Measurements from ENCODE around the gene ARTN. TPM values are rescaled to one million over a fixed set of nuclear protein-coding genes. Genes with fewer than 3 reads are reported as not detected.

ARTN gene
- total RNA-seq, 1 experiment from 2014 or later, result not detected

- DNase-seq (ENCODE audit: low read depth), result no peak
- in situ Hi-C loops (cut with HindIII; ENCODE audit: low pct_unique_long_range_greater_than_20kb, low sequenced_read_pairs), result no loop called here
Observed at GRCh38 chr1:43914576-43915525, 18.8 kb upstream of the ARTN start.

GRCh38 chr1:43919906-43920305, 13.7 kb upstream of the ARTN start:
- in situ Hi-C loops (cut with HindIII; ENCODE audit: low pct_unique_long_range_greater_than_20kb, low sequenced_read_pairs), result no loop called here
- DNase-seq (ENCODE audit: low read depth), result no peak

DNA sequence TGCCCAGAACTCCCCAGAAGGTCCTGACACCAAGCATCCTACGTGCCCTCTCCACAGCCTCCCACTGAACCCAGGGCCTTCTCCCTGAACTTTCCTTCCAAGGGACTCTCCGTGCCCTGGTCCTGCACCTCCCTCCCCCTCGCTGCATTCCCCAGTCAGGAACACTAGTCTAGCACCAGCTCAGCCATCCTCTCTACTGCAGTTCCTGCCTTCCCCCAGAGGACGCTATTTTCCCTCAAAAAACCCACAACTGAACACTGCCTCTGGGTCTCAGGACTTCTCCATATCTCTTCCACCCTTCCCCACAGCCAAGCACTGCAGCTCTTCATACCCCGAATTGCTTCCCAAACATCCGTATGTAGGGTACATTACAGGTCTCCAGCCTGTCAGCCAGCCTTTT, 12.6 kb upstream of the ARTN start:
- in situ Hi-C loops (cut with HindIII; ENCODE audit: low pct_unique_long_range_greater_than_20kb, low sequenced_read_pairs), result no loop called here
- DNase-seq (ENCODE audit: low read depth), result no peak

- no peak for DNase-seq (ENCODE audit: low read depth)
- in situ Hi-C loops (cut with HindIII; ENCODE audit: low pct_unique_long_range_greater_than_20kb, low sequenced_read_pairs), result no loop called here
Observed at GRCh38 chr1:43924516-43924915, 9.1 kb upstream of the ARTN start.

GRCh38 chr1:43925846-43926245, 7.8 kb upstream of the ARTN start:
- DNase-seq (ENCODE audit: low read depth), result no peak
- in situ Hi-C loops (cut with HindIII; ENCODE audit: low pct_unique_long_range_greater_than_20kb, low sequenced_read_pairs), result no loop called here

DNA sequence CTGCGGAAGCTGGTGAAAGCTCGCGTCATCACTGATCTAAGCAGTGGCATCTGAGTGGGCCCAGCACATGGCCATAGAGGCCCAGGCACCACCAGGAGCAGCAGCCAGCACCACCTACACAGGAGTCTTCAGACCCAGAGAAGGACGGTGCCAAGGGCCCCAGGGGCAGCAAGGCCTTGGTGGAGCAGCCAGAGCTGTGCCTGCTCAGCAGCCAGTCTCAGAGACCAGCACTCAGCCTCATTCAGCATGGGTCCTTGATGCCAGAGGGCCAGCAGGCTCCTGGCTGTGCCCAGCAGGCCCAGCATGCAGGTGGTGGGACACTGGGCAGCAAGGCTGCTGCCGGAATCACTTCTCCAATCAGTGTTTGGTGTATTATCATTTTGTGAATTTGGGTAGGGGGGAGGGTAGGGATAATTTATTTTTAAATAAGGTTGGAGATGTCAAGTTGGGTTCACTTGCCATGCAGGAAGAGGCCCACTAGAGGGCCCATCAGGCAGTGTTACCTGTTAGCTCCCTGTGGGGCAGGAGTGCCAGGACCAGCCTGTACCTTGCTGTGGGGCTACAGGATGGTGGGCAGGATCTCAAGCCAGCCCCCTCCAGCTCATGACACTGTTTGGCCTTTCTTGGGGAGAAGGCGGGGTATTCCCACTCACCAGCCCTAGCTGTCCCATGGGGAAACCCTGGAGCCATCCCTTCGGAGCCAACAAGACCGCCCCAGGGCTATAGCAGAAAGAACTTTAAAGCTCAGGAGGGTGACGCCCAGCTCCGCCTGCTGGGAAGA, 3.2 kb upstream of the ARTN start:
- no peak for DNase-seq (ENCODE audit: low read depth)
- in situ Hi-C loops (cut with HindIII; ENCODE audit: low pct_unique_long_range_greater_than_20kb, low sequenced_read_pairs), result no loop called here

DNA sequence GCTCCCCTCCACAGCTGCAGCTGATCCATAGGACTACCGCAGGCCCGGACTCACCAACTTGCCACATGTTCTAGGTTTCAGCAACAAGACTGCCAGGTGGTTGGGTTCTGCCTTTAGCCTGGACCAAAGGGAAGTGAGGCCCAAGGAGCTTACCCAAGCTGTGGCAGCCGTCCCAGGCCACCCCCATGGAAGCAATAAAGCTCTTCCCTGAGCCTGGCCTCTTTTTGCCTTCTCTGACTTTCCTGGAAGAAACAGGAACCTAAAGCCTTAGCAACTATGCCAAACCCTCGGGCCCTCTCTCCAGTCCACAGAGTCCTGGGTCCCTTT, 2.7 kb upstream of the ARTN start:
- no peak for DNase-seq (ENCODE audit: low read depth)
- in situ Hi-C loops (cut with HindIII; ENCODE audit: low pct_unique_long_range_greater_than_20kb, low sequenced_read_pairs), result no loop called here

- no peak for DNase-seq (ENCODE audit: low read depth)
- in situ Hi-C loops (cut with HindIII; ENCODE audit: low pct_unique_long_range_greater_than_20kb, low sequenced_read_pairs), result no loop called here
Observed at GRCh38 chr1:43931711-43932660, 1.6 kb upstream of the ARTN start.

DNA sequence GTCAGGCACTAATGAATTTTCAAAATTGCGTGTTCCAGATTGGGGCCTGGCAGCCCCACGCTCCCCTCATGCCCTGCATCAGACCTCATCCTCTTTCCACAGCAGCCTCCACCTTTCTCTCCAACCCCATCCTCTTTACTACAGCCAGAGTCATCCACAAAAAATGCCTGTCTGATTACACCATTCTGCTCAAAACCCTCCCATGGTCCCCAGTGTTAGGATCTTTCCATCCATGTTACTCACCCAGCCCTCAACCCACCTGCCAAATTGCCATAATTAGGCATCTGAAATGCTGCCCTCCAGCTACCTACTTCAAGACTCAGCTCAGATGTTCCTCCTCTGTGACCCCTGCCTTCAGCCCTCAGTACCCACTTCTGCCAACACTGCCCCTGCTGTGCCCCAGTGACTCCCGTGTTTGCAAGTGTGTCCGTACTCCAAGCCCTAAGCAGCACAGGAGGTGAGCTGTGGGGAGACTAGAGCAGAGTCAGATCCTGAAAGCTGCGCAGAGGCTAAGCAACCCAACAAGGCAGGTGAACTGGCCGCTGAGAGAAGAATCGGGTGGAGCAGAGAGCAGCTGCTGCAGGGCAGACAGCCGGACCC, 715 bp upstream of the ARTN start:
- DNase-seq (ENCODE audit: low read depth), result no peak
- in situ Hi-C loops (cut with HindIII; ENCODE audit: low pct_unique_long_range_greater_than_20kb, low sequenced_read_pairs), result no loop called here

- DNase-seq (ENCODE audit: low read depth), result peak; percentile 54
- in situ Hi-C loops (cut with HindIII; ENCODE audit: low pct_unique_long_range_greater_than_20kb, low sequenced_read_pairs), result no loop called here
Observed at GRCh38 chr1:43934101-43934985, 742 bp downstream of the ARTN start.

- DNase-seq (ENCODE audit: low read depth), result no peak
- in situ Hi-C loops (cut with HindIII; ENCODE audit: low pct_unique_long_range_greater_than_20kb, low sequenced_read_pairs), result no loop called here
Observed at GRCh38 chr1:43934986-43935324, 1.4 kb downstream of the ARTN start.

- in situ Hi-C loops (cut with HindIII; ENCODE audit: low pct_unique_long_range_greater_than_20kb, low sequenced_read_pairs), result no loop called here
- no peak for DNase-seq (ENCODE audit: low read depth)
Observed at GRCh38 chr1:43935711-43936427, 2.3 kb downstream of the ARTN start.

DNA sequence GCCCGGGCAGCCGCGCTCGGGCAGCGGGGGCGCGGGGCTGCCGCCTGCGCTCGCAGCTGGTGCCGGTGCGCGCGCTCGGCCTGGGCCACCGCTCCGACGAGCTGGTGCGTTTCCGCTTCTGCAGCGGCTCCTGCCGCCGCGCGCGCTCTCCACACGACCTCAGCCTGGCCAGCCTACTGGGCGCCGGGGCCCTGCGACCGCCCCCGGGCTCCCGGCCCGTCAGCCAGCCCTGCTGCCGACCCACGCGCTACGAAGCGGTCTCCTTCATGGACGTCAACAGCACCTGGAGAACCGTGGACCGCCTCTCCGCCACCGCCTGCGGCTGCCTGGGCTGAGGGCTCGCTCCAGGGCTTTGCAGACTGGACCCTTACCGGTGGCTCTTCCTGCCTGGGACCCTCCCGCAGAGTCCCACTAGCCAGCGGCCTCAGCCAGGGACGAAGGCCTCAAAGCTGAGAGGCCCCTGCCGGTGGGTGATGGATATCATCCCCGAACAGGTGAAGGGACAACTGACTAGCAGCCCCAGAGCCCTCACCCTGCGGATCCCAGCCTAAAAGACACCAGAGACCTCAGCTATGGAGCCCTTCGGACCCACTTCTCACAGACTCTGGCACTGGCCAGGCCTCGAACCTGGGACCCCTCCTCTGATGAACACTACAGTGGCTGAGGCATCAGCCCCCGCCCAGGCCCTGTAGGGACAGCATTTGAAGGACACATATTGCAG, 3.0 kb downstream of the ARTN start:
- no peak for DNase-seq (ENCODE audit: low read depth)
- in situ Hi-C loops (cut with HindIII; ENCODE audit: low pct_unique_long_range_greater_than_20kb, low sequenced_read_pairs), result no loop called here

DNA sequence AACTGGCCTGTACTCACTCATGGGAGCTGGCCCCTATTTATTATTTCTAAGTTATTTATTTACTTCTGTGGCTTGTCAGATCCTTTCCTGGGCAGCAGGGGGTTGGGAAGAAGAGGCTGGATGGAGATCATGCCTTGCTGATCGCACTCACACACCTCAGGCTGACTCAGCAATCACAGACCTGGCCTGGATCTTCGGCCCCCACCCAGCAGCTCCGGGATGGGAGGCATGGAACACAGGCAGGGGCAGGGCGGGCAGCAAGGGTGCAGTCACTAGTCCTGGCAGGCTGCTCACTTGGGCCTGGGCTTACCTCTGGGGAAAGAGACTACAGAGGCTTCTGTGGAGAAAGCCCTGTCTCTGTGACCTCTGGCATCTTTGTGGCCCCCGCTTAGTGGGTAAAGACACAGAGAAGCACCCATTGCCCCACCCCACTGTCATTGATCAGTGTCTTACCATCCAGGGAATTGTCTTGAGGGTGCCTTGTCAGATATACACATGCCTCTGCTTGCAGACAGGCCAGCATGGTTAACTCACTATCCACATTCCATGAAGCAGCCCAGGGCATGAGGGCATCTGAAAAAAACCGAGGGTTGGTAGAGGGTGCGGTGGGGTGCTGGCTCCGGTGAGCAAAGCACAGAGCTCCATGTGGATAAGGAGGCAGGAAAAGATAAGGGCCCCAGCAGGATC, 3.7 kb downstream of the ARTN start:
- in situ Hi-C loops (cut with HindIII; ENCODE audit: low pct_unique_long_range_greater_than_20kb, low sequenced_read_pairs), result no loop called here
- peak; percentile 95 for DNase-seq (ENCODE audit: low read depth)

DNA sequence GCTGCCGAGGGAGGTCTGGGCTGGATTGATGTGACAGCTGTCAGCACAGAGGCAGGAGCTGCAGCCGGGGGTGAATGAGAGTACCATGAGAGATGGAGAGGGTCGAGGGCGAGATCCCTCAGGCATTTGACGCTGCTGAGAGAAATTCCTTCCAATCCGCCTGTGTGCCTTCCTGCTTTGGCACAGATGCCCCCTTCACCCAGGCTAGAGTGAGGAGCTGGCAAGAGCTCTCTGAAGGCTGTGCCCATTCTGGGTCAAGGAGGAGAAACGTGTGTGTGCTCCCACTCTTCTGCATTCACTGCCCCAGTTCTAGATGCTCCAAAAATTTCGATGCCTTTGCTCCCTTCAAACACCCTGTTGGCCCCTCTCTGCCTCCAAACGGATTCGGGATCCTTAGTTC, 4.8 kb downstream of the ARTN start:
- in situ Hi-C loops (cut with HindIII; ENCODE audit: low pct_unique_long_range_greater_than_20kb, low sequenced_read_pairs), result no loop called here
- no peak for DNase-seq (ENCODE audit: low read depth)

Measured in Caki2 (cell line).